Measurements from ENCODE around the gene GAREM1. TPM values are rescaled to one million over a fixed set of nuclear protein-coding genes. Genes with fewer than 3 reads are reported as not detected.
"Not testable (repeated sequence)": the region's sequence is repeated elsewhere in the genome, so short reads cannot be mapped to it uniquely, and the experiment has no call there.

The GAREM1 gene
- total RNA-seq, 3 donors from 2014 or later: 0.11 to 0.33 (median 0.30) TPM

DNA sequence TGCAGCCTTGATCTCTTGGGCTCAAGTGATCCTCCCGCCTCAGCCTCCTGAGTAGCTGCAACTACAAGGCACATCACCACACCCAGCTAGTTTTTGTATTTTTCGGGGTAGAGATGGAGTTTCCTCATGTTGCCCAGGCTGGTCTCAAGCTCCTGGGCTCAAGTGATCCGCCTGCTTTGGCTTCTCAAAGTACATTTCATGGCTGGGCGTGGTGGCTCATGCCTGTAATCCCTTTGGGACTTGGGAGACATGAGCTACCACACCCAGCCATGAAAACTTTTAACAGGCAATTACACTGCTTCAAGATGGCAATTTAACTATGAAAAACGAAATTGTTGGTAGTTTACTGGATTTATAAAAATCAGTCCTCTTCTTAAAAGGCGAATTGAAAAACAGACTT, 211.1 kb downstream of the GAREM1 start:
- DNase-seq (no peak), ATAC-seq (no peak)
- H3K4me3 Mint-ChIP-seq: no peak overlapping the region
- H3K27me3 Mint-ChIP-seq (ENCODE audit: low read depth): peaks cover 15% of the 10 kb centered on the region
- H3K36me3 Mint-ChIP-seq (ENCODE audit: insufficient read depth): no peaks in the 10 kb centered on the region
- H3K4me1 Mint-ChIP-seq (ENCODE audit: low read depth): no peaks in the 10 kb centered on the region
- H3K9me3 Mint-ChIP-seq: no peaks in the 10 kb centered on the region

DNA sequence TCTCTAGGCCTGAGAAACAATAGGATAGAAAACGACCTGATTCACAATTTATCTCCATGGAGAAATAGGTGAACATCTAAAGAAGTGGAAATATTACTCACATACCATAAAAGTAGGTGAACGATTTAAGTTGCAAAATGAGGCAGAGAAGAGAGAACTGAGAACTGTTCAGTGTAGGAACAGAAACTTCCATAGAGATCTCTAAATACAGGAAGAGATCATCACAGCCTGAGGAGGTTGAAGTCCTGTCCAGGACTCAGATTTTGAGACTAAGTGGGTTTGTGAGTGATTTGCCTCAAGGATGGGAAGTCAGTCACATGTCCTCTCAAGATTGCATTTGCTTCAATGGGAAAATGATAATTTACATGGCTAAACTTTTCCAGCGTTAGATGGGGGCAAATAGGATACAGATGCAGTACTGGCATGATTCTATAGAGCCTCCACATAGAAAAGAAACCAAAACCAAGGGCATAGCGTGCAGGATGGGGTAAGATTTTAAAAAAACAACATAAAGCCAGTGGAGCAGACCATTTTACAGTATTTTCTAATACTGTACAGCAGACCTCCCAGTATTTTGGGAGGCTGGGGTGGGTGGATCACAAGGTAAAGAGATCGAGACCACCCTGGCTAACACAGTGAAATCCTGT, 212.0 kb downstream of the GAREM1 start:
- Mint-ChIP-seq H3K27me3 (ENCODE audit: low read depth) (peaks cover 15% of the 10 kb centered on the region), H3K4me1 (ENCODE audit: low read depth) (no peaks in the 10 kb centered on the region), H3K4me3 (no peak overlapping the region), H3K36me3 (ENCODE audit: insufficient read depth) (no peaks in the 10 kb centered on the region), H3K9me3 (no peaks in the 10 kb centered on the region)
- DNase-seq (no peak), ATAC-seq (no peak)

DNA sequence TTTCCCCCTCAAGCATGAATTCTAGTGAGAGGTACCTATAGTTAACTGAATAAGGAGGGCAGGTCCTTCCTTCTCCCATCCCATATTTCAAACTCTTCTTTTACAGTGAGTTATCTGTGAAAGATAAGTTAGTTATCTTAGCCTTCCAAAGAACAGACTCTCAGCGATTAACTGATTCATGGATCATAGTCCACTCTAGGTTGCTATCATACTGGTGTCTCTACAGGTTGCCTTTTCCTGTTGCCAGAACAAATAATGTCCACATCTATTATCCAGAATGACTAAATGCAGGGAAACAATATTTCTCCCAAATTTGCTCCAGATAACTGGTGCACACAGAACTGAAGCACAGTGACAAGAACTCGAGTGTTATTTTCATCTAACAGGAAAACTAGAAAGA, 212.5 kb downstream of the GAREM1 start:
- Mint-ChIP-seq H3K4me1 (ENCODE audit: low read depth) (no peaks in the 10 kb centered on the region), H3K4me3 (no peak overlapping the region), H3K27me3 (ENCODE audit: low read depth) (peaks cover 17% of the 10 kb centered on the region), H3K36me3 (ENCODE audit: insufficient read depth) (no peaks in the 10 kb centered on the region), H3K9me3 (no peaks in the 10 kb centered on the region)
- ATAC-seq (no peak), DNase-seq (no peak)

DNA sequence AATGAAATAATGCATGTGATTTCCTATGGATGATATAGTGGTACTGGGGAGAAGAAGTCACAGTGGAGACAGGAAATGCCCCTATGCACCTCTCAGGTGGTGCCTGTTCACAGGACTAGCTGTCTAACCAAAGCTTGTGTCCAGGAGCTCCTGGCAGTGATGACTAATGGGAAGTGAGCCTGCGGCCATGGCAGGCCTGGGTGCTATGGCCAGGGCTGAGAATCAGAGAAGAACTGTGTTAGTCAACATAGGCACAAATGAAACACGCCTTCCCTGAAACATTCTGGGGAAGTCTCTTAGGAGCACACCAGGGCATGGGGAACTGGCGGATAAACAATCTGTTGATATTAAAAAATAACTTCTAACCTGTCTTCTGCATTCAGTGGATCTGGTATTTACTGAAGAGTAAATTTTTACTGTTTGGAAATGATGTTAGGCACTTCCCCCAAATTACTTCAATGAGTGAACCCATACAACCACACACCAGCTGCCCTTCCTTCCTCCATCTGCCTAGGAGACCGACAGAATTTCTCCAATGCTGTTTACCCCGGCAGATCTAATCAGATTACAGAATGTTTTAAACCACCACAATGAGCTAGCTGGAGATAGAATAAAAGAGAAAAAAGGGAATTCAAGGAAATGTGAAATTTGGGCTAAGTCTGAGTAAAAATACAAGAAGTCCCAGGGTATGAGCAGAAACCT, 213.4 kb downstream of the GAREM1 start:
- Mint-ChIP-seq H3K27me3 (ENCODE audit: low read depth) (peaks cover 18% of the 10 kb centered on the region), H3K4me3 (no peak overlapping the region), H3K4me1 (ENCODE audit: low read depth) (no peaks in the 10 kb centered on the region), H3K9me3 (no peaks in the 10 kb centered on the region), H3K36me3 (ENCODE audit: insufficient read depth) (no peaks in the 10 kb centered on the region)
- DNase-seq: no peak
- ATAC-seq: no peak

DNA sequence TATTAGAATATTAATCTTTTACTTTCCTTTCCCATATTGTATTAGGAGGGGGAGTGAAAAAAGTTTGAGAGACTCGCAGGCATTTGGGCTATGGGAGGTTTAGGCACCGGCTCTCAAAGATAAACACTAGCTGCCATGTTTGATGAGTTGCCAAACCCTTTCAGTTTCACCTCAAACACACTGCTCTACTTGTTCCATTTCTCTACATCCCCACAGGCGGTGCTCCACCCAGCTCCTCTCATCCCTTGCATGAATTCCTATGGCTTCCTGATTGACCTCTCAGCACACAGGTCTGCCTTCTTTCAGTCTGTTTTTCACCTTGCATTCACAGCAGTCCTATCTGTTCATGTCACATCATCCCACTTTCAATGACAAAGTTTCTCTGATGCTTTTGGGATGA, 215.1 kb downstream of the GAREM1 start:
- Mint-ChIP-seq H3K4me1 (ENCODE audit: low read depth) (no peaks in the 10 kb centered on the region), H3K4me3 (no peak overlapping the region), H3K36me3 (ENCODE audit: insufficient read depth) (no peaks in the 10 kb centered on the region), H3K27me3 (ENCODE audit: low read depth) (peaks cover 19% of the 10 kb centered on the region), H3K9me3 (no peaks in the 10 kb centered on the region)
- no peak for ATAC-seq
- no peak for DNase-seq

DNA sequence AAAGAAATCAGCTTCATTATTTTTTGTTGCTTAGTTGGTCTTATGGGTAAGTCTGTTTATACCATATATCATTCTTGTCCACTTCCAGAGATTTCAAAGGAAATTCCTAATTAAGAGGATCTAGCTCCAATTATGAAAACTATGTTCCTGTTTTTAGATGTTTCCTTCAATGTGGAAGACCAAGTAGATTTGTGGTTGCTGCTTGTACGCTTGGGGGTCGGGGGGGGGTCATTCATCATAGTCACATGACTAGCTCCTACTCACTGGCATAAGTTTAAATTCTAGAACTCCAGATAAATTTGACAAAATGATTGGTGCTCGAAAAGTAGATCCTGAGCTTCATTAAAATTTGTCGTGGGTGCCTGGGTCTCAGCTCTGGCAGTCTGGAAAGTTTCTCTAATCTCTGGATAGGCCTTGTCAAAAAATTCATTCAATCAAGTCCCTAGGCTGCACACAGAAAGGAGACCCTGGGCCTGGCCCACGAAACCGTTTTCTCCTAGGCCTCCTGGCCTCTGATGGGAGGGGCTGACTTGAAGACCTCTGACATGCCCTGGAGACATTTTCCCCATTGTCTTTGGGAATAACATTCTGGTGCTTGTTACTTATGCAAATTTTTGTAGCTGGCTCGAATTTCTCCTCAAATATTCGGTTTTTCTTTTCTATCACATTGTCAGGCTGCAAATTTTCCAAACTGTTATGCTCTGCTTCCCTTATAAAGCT, 218.4 kb downstream of the GAREM1 start:
- Mint-ChIP-seq H3K4me3 (no peak overlapping the region), H3K36me3 (ENCODE audit: insufficient read depth) (no peaks in the 10 kb centered on the region), H3K9me3 (no peaks in the 10 kb centered on the region), H3K4me1 (ENCODE audit: low read depth) (no peaks in the 10 kb centered on the region), H3K27me3 (ENCODE audit: low read depth) (peaks cover 23% of the 10 kb centered on the region)
- ATAC-seq (no peak), DNase-seq (no peak)

DNA sequence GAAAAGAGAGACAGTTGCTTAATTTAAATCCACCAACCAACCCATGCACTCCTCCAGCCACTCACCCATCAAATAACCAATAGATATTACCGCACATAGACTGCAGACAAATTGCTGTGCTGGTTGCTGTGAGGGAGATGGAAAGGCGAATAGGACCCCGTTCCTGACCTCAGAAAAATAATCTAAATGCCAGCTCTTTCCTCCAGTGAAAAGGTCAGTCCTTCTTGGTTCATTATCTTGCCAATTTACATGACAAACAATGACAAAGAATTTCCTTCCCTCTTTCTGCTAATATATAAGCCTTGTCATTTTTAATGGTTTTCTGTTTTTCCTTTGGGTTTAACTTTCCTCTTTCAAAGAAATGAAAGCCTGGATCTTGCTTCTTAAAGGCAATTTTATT, 219.2 kb downstream of the GAREM1 start:
- ATAC-seq (no peak), DNase-seq (no peak)
- H3K27me3 Mint-ChIP-seq (ENCODE audit: low read depth): peaks cover 18% of the 10 kb centered on the region
- H3K9me3 Mint-ChIP-seq: no peaks in the 10 kb centered on the region
- no peaks in the 10 kb centered on the region for H3K36me3 Mint-ChIP-seq (ENCODE audit: insufficient read depth)
- H3K4me1 Mint-ChIP-seq (ENCODE audit: low read depth): no peaks in the 10 kb centered on the region
- H3K4me3 Mint-ChIP-seq: no peak overlapping the region

DNA sequence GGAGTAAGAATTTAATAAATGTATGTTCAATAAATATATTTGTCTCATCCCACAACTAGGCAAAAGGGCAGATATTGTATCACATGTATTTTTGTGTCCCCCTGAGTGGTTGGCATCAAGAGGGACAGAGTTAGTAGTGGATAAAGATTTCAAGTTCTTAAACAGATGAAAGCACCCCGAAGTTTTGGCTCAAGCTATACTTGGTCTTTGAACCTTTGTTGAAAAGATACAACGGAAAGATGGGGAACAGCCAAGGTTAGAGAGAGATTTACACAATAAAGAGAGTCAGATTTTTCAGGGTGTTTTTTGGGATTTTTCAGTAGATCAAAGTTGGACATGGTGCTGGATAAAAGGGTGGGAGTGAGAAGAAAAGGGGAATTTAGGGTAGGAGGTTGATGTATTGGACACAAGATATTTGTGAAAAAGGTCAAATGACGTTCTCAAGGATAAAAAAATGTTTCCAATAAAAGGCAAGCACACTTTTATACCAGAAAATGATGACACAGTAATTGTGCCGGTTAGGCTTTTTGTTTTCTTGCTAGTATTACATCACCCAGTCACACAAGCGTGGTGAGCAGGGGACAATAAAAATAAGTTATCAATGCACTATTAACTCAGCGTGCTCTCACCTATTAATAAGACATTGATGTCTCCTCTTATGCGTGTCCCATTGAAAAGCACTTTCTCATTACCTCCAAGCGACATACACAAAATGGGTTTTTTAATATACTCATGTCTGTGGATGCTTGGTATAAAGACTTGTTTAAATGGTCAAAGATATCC, 221.3 kb downstream of the GAREM1 start:
- Mint-ChIP-seq H3K4me3 (no peak overlapping the region), H3K36me3 (ENCODE audit: insufficient read depth) (no peaks in the 10 kb centered on the region), H3K27me3 (ENCODE audit: low read depth) (peaks cover 18% of the 10 kb centered on the region), H3K4me1 (ENCODE audit: low read depth) (no peaks in the 10 kb centered on the region), H3K9me3 (no peaks in the 10 kb centered on the region)
- ATAC-seq (no peak), DNase-seq (no peak)

DNA sequence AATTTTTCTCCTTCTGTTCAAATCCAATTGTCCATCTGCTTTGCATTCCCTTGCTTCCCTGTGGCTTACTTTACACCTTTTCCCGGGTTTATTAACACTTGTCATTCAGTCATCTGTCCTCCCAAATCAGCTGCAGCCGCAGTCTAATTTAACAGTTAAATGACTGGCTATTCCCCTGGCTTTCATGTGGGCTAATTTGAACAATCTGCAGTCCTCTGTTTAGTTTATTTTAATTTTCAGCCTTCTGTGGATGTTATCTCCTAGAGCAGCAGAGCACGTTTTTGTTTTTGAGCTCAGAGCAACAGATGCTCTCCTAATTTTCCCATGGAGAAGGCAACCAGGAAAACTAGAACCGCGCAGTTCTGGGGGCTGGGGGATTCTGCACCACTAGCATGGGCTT, 225.8 kb downstream of the GAREM1 start:
- Mint-ChIP-seq H3K4me1 (ENCODE audit: low read depth) (no peaks in the 10 kb centered on the region), H3K9me3 (no peaks in the 10 kb centered on the region), H3K4me3 (no peak overlapping the region), H3K27me3 (ENCODE audit: low read depth) (peaks cover 12% of the 10 kb centered on the region), H3K36me3 (ENCODE audit: insufficient read depth) (no peaks in the 10 kb centered on the region)
- DNase-seq (no peak), ATAC-seq (no peak)

DNA sequence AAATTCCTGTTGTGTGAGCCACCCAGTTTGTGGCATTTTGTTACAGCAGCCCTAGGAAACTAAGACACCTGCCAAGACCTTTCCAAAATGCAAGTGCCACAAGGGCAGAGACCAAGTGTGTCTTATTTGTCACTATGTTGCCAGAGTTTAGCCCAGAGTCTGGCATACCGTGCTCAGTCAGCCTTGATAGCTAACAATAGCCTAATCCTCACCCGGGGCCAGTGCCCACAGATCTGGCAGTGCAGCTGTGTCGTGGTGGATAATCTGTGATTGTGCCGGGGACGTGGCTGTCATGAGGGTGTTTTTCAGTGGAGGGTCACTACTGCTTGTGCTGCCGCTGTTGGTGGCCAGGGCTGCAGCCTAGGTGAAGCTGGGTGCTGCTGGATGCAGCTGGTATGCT, 227.3 kb downstream of the GAREM1 start:
- Mint-ChIP-seq H3K36me3 (ENCODE audit: insufficient read depth) (no peaks in the 10 kb centered on the region), H3K4me3 (no peak overlapping the region), H3K27me3 (ENCODE audit: low read depth) (peaks cover 9% of the 10 kb centered on the region), H3K4me1 (ENCODE audit: low read depth) (no peaks in the 10 kb centered on the region), H3K9me3 (no peaks in the 10 kb centered on the region)
- ATAC-seq: no peak
- no peak for DNase-seq

DNA sequence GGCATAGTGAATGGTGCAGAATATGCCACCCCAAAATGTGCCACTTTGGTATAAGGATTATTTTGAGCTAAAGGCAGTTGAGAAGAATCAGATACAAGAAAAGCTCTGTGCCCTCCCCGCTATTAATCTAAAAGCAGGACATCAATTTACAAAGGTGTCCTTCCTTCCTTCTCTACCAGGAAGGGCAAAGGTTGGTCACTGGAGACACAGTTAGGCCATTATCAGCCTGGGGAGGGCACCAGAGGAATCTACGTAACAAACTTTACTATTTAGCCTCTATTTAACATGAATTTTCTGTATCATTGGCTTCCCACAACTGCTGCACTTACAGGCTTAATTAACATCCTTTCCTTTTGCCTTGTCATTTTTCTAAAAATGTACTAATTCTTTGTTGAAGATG, 228.3 kb downstream of the GAREM1 start:
- Mint-ChIP-seq H3K4me1 (ENCODE audit: low read depth) (no peaks in the 10 kb centered on the region), H3K9me3 (no peaks in the 10 kb centered on the region), H3K36me3 (ENCODE audit: insufficient read depth) (no peaks in the 10 kb centered on the region), H3K4me3 (no peak overlapping the region), H3K27me3 (ENCODE audit: low read depth) (peaks cover 4% of the 10 kb centered on the region)
- ATAC-seq (no peak), DNase-seq (no peak)

DNA sequence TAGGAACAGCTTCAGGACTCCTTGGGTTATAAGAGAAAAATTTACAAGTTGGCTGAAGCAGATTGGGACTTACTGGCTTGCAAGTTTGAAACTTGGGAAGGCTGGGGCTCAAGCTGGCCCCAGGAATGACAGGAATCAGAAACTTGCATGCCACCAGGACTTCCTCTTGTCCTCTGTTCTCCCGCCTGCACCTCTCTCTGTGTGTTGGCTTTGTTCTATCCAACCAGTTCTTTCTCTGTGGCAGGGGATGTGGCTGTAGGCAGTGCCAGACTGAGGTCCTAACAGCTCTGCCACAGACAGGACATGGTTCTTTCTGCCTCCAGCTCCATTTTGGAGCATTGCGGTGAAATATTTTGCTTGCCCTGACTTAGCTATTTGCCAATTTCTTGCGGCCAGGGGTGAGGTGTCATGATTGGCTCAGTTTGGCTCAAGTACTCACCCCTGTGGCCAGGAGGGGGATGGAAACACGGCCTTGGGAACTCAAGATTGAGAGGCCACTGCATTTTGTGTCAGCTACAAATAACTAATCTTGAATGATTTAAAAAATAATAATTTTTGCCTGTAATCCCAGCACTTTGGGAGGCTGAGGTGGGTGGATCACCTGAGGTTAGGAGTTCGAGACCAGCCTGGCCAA, 231.9 kb downstream of the GAREM1 start:
- H3K4me1 Mint-ChIP-seq (ENCODE audit: low read depth): no peaks in the 10 kb centered on the region

DNA sequence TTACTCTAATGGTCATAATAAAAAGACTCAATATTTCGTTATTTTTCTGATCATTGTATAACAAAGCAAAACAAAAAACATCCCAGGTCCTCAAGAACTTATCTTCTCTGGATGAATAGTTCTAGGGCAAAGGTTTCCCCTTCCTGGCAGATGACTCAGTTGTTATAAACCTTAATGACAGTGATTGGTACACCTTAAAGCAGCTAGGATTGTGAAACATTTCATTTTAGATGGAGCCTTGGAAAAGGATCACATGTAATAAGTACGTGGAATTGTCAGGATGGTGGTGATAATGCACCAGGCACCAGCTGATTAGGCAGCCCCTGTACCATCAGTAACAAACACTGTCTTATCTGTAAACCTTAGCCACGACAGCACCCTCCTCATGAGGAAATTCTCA, 233.6 kb downstream of the GAREM1 start:
- Mint-ChIP-seq H3K9me3 (peaks cover 4% of the 10 kb centered on the region), H3K27me3 (ENCODE audit: low read depth) (peaks cover 7% of the 10 kb centered on the region), H3K4me1 (ENCODE audit: low read depth) (no peaks in the 10 kb centered on the region), H3K4me3 (no peak overlapping the region), H3K36me3 (ENCODE audit: insufficient read depth) (no peaks in the 10 kb centered on the region)
- ATAC-seq (no peak), DNase-seq (no peak)

More for the DNA sequence above, 231.9 kb downstream of the GAREM1 start:
- peaks cover 6% of the 10 kb centered on the region for H3K27me3 Mint-ChIP-seq (ENCODE audit: low read depth)
- DNase-seq (no peak), ATAC-seq (no peak)
- H3K9me3 Mint-ChIP-seq: peaks cover 3% of the 10 kb centered on the region
- H3K4me3 Mint-ChIP-seq: no peak overlapping the region
- H3K36me3 Mint-ChIP-seq (ENCODE audit: insufficient read depth): no peaks in the 10 kb centered on the region

DNA sequence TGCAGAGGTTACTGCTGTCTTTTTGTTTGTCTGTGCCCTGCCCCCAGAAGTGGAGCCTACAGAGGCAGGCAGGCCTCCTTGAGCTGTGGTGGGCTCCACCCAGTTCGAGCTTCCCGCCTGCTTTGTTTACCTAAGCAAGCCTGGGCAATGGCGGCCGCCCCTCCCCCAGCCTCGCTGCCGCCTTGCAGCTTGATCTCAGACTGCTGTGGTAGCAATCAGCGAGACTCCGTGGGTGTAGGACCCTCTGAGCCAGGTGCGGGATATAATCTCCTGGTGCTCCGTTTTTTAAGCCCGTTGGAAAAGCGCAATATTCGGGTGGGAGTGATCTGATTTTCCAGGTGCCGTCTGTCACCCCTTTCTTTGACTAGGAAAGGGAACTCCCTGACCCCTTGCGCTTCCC, 237.3 kb downstream of the GAREM1 start:
- DNase-seq; H3K9me3 Mint-ChIP-seq; H3K36me3 Mint-ChIP-seq (ENCODE audit: insufficient read depth); H3K27me3 Mint-ChIP-seq (ENCODE audit: low read depth); ATAC-seq; H3K4me1 Mint-ChIP-seq (ENCODE audit: low read depth); H3K4me3 Mint-ChIP-seq: not testable (repeated sequence)
